Thyroid gland (tissue), 4 donors: ENCODE results near the gene NPHS1.

Experiments used
- CTCF ChIP-seq, 6 experiments: fragments of 200-600 bp in 3 of 6; fragments of 450-650 bp in 3 of 6; sonication (generic) in 3 of 6; IDR thresholded peaks; one replicate each; pipeline ENCODE4 v1.5.1; 2016 to 2019; ENCODE audit warnings: antibody characterized with exemption in 6 of 6, mild to moderate bottlenecking in 2 of 6, inconsistent platforms in 1 of 6, moderate library complexity in 1 of 6
- POLR2A ChIP-seq, 2 donors: fragments of 450-650 bp; IDR thresholded peaks; one replicate each; pipeline ENCODE4 v1.6.1; 2017; ENCODE audit warnings: antibody characterized with exemption in 2 of 2, mild to moderate bottlenecking in 2 of 2, moderate library complexity in 1 of 2

- TF ChIP-seq CTCF (IDR thresholded peaks at IDR 0.05) (no peak), POLR2A (IDR thresholded peaks at IDR 0.05) (no peak)
Observed at GRCh38 chr19:35816846-35817245, 35.5 kb downstream of the NPHS1 start.
